Right ventricle myocardium inferior (tissue), 1 donor: Measurements from ENCODE around the gene LCN10. TPM values are rescaled to one million over a fixed set of nuclear protein-coding genes. Genes with fewer than 3 reads are reported as not detected.

Experiments used
- ATAC-seq: fragments of 200-7000 bp; cut with Tn5 transposase; one replicate; pipeline ENCODE4 v1.9.1; 2020; ENCODE audit warnings: mild to moderate bottlenecking, moderate library complexity
- DNase-seq: peaks from one replicate; pipeline ENCODE4 v3.0.0; 2021; ENCODE audit errors: missing footprints
- intact Hi-C: fragments of 100-400 bp; cut with DNase I; formaldehyde crosslinking; loops from one replicate; pipeline ENCODE4 v1.11.0; 2022
- total RNA-seq: library from RNA; stranded (reverse); fragmentation: NEBNext Ultra II Directional; extraction: Animal tissue kit (Norgen Biotek cat#: 25700); gene quantifications from one replicate; pipeline ENCODE4 v1.2.1, GENCODE V29; 2021
- donor health status: DM: no; HTN: yes; CAD: no; lungs with severe emphysema.

LCN10 gene
- total RNA-seq, 1 donor from 2014 or later: 11.3 TPM

DNA sequence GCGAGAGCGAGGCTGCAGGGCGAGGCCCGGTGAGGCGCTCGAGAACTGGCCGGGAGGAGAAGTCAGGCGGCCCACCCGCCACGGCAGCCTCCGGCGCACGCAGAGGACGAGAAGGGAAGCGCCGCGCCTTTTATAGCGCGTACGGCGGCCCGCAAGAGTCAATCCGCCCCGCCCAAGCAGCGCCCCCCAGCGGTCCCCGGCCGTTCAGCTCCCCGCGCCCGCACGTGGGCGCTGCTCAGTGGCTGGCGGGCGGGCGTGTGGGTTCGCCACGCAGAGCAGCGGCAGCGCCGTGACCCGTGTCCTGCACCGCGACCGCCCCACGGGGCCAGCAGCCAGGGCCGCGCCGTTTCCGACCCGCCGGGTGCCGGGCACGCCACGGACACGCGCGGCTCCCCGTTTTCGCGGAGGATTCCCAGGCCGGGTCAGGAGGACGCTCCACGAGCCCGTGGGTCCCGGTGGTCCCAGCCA lies 14.6 kb downstream of the LCN10 start:
- DNase-seq (peak; percentile 95), ATAC-seq (peak; percentile 88)
- intact Hi-C loops: loop anchor here (5.0 kb wide), 1 partner anchor 41 kb away; the partner anchor contains the start of gene AGPAT2

DNA sequence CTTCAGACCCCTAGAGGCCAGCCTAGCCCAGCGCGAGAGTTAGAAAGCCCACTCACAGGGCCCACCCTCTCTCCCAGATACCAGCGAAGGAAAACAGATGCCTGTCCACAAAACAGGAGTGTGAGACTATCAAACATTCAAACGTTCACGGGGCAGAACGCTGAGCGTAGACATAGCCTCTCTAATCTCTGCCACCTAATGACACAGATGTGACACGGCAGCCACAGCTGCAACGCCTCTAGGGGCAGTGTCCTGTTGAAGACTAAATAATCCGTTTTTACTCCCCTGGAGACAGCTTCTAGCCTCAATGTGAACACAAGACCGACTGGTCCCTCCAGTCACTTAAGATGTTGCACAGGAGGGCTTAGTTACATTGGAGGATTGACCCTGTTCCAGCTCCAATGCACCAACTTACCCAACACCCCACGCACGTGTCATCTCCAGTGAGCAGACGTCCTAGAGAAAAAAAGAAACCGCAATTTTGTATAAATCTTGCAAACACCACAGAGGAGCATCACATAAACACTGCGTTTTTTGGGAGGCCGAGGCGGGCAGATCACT lies 16.0 kb downstream of the LCN10 start:
- ATAC-seq (no peak), DNase-seq (peak; percentile 15)
- intact Hi-C loops: loop anchor here (5.0 kb wide), 1 partner anchor 39 kb away; the partner anchor contains the start of gene AGPAT2

DNA sequence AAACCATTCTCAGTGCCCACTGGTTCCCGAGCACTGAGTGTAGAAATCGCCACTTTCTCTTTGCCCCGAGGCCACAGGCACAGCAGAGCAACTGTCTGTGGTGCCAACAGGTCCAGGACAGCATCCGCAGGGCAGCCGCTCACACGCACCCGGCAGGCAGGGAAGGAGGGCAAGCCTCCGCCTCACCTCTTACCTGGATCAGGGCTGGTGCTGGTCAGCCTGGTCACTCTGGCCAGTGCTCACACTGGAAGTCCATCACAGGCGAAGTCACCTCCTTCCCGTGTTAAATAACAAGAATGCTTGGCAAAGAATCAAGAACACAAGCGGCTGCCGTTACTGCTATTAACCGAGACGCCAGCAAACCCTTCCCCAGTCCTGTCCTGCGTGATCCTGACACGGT lies 16.6 kb downstream of the LCN10 start:
- ATAC-seq (no peak), DNase-seq (no peak)
- intact Hi-C loops: loop anchor here (5.0 kb wide), 1 partner anchor 39 kb away; the partner anchor contains the start of gene AGPAT2

DNA sequence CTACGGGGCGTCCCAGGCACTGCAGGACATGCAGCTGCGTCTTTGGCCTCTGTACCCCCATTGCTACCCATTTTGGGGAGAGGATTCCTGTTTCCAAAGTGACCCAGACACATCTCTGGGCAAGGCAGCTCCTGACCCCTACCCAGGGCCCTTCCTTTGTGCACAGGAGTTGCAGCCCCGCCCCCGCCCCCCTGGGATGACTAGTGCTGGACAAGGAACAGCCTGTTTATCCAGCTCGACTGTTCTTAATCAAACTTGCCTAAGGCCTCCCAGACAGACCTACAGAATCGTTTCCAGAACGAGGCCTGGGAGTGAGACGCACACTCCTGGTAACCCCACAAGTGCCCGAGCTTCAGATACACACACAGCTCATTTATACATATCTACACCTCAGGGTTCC lies 17.1 kb downstream of the LCN10 start:
- DNase-seq: no peak
- intact Hi-C loops: loop anchor here (5.0 kb wide), 1 partner anchor 38 kb away; the partner anchor contains the start of gene AGPAT2
- no peak for ATAC-seq

DNA sequence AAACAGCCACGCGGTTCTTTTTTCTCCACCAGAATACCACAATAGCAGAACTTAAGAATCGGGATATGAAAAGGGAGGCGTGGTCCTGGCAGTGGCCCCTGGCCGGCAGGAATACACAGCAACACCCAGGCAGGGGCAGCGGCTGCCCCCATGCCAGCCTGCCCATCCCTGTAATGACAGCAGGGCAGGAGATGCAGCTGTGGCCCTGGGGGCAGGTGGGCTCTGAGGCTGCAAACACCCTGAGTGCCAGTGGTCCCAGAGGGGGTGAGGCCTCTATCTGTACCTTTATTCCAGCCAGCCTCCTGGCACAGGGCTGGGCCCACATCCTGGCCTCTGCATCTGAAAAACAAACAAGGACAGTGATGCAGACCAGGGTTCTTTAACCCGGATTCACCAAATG lies 18.0 kb downstream of the LCN10 start:
- intact Hi-C loops: loop anchor here (5.0 kb wide), 1 partner anchor 37 kb away; the partner anchor contains the start of gene AGPAT2
- DNase-seq (no peak), ATAC-seq (no peak)

DNA sequence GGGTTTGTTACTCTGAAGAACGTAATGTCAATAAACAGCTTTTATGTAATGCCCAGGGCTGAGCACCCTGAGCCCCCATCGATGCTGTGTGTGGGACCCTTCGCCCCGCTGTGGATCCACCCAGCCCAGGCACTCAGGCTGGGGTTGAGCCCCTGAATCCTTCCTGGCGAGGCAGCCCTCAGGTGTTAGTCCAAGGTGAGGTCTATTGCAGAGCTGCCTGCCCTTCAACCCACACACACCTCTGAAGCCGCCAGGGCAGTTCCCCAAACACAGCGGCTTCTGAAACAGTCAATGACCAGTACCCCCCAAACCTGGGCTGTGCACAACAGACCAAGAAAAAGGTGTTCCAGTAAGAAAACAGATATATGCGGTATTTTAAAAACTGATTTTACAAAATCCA lies 18.8 kb downstream of the LCN10 start:
- no peak for DNase-seq
- intact Hi-C loops: no loop called here
- no peak for ATAC-seq

DNA sequence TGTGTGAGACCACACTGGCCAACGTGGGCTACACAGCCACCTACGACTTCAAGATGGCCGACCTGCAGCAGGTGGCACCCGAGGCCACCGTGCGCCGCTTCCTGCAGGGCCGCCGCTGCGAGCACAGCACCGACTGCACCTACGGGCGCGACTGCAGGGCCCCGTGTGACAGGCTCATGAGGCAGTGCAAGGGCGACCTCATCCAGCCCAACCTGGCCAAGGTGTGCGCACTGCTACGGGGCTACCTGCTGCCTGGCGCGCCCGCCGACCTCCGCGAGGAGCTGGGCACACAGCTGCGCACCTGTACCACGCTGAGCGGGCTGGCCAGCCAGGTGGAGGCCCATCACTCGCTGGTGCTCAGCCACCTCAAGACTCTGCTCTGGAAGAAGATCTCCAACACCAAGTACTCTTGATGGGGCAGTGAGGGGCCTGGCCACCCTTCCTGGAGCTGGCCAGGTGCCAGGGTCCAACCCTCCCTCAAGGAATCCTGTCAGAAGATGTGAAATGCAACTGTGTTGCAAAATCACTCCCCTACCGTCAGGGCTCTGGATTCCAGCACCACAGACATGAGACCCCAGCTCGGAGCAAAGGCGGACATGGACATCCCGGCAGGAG lies 19.3 kb downstream of the LCN10 start:
- ATAC-seq (no peak), DNase-seq (no peak)
- intact Hi-C loops: no loop called here

DNA sequence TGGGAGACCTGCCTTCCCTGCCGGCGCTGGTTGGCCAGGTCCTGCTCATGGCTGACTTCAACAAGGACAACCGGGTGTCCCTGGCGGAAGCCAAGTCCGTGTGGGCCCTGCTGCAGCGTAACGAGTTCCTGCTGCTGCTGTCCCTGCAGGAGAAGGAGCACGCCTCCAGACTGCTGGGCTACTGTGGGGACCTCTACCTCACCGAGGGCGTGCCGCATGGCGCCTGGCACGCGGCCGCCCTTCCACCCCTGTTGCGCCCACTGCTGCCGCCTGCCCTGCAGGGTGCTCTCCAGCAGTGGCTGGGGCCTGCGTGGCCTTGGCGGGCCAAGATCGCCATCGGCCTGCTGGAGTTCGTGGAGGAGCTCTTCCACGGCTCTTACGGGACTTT lies 19.8 kb downstream of the LCN10 start:
- DNase-seq: no peak

DNA sequence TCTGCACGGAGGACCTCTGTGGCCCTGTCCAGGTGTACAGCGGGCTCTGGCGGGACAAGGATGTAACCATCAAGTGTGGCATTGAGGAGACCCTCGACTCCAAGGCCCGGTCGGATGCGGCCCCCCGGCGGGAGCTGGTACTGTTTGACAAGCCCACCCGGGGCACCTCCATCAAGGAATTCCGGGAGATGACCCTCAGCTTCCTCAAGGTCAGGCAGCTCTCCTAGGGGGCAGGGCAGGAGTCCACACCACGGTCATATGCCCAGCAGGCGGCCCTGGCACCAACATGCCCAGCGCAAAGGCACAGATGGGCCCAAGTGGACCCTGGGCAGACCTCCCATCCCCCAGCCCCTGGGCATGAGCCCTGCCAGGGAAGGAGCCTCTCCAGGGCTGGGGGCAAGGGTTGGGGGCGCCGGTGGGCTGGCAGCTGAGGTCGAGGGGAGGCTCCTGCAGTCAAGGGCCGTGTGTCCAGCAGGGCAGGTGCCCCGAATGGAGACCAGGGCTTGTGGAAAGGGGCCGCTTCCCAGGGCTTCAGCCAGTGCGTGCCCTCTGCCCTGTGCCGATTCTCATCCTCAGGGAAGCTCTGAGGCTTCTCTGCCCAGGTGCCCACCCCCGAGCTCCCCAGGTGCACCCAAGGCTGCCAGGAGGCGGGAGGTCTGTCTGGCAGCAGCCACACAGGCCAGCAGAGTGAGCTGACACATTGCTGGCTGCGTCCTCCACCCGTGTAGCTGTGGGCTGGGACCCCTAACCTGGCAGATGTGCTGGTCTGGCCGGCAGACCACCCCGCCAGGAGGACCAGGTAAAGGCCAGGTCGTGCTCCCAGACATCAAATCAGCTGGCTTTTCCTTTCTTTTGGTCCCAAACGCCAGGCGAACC lies 20.4 kb downstream of the LCN10 start:
- intact Hi-C loops: no loop called here
- ATAC-seq (no peak), DNase-seq (no peak)

More for the DNA sequence above, 19.8 kb downstream of the LCN10 start:
- intact Hi-C loops: no loop called here
- ATAC-seq: no peak

DNA sequence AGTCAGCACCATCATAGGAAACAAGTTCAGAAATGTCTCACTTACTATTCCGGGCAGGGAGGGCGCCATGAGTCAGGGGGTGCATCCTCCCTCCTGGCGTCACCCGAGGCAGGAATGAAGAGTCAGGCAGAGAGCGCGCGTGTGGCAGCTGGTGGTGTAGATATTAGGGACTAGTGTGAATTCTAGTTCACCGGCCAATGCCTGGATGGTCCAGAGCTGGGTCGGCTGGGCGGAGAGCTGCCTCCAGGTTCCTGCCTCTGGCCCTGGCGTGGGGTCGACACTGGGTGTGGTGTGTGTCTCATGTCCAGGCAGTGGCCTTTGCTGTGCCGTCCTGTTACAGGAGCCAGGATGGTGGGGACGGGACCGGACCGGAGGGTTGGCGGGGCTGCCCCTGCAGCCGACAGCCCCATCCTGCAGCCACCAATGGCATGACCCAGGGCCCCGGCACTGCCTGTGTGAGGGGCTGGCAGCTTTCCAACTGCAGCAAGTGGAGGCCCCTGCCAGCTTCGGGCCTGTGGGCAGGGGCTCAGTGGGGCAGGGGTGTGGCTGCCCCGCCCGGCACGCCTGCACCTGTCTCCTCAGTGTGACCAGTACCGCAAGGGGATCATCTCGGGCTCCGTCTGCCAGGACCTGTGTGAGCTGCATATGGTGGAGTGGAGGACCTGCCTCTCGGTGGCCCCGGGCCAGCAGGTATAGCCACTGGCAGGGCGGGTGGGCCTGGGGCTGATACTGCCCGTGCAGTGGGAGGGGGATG lies 21.2 kb downstream of the LCN10 start:
- no peak for DNase-seq
- intact Hi-C loops: no loop called here
- ATAC-seq: peak; percentile 15

DNA sequence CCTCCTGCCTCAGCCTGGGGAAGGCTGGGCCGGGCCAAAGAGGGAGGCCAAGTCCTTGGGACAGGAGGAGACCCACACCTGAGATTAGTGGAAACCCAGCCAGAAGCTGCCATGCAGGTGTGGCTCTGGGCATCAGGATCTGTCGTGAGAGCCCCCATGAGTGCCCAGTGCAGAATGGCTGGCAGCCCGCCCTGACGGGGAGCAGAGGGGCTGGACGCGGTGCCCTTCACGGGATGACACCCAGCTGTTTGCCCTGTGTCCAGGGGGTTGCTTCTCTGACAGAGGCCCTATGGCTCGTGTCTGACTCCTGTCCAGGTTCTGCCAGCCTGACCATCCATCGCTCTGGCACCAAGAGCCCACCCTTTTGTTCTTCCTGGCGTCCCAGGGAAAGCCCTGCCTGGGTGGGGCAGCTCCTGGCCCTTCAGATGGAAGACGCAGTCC lies 21.8 kb downstream of the LCN10 start:
- DNase-seq (no peak), ATAC-seq (no peak)
- intact Hi-C loops: no loop called here

DNA sequence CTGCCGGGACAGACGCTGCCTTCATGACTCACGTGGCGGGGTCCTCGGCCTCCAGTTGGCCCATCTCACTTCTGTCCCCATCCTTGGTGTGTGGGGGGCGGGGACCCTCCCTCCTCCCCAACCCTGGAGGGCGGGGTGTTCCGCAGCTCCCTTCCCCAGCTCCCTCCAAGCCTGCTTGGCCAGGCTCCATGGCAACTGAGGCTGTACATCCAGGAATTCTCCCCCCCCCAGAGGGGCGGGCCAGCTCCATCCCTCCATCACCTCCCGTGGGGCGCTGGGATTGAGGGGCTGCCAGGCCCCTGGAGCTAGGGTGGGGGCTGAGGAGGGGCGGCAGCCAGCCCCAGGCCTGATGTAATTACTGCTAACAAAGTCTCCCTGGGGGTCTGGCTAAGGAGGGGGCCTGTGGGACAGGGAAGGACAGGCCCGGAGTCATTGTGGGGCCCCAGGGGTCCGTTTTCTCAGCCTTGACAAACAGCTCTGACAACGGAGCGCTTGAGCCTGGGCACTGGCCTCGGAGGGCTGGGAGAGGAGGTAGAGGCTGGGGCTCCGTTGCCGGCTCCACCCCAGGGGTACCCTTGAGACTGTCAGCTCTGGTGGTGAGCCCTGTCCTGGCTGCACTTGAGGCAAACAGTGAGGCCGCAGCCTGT lies 22.4 kb downstream of the LCN10 start:
- intact Hi-C loops: no loop called here
- peak; percentile 40 for ATAC-seq
- DNase-seq: no peak

DNA sequence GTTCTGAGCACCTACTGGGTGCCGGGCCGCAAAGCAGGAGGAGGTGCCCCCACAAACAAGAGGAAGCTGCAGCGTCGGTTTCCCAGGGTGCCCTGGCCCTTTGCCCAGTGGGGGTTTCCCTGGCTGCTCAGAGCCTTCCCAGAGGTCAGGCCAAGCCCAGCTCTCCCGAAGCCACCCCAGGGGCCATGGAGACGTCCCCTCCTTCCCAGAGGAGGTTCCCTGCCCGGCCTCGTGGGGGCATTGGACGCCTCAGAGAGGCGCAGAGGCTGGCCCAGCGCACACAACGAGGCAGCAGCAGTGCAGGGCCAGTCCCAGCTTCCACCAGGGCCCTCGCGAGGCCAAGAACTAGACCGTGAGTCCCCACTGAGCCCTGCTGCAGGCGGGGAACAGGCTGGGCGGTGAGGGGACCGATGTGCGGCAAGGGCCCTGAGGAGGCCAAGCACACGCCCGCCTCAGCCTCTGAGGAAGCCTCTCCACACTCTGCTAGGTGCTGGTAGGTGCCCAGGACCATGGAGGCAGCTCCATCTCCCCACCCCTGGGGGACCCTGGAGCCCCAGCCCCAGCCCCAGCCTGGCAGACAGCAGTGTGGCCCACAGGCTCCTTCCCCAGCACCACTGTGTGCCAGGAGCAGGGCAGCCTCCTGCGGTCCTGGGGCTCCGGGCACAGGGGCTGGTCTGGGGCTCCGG lies 23.4 kb downstream of the LCN10 start:
- DNase-seq: no peak
- ATAC-seq: no peak

DNA sequence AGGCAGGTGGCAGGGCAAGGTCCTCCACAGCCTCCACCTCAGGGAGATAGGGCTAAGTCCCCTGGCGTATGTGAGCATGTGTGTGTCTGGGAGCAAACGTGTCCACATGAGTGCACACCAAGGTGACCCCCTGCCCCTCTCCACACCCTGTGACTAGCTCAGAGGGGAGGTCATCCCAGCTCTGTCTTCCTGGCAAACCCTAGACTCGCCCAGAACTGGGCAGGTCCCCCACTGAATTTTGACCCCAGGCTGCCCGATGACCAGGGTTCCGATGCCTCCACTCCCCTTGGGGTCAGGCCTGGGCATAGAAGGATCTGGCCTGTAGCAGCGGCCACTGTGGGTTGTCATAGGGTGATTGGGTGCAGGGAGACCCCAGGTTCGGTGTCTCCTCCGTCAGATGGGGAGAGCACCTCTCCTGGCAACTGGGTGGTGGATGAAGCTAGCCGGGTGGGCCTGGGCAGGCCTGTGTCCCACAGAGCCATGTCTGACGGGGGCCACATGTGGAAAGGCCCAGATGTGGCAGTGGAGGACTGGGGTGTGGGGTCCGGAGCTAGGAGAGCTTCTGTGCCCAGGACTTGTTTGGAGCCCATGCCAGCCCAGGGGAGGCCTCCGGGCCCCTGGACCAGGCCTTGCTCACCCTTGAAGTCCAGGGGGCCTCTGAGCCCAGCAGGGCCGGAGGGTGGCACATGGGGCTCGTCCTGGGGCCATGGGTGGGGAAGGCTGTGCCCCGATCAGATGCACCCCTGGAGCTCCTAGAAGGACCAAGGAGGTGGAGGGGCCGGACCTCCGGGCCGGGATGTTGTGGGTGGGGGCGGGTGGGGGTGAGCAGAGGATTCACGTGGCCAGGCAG lies 24.2 kb downstream of the LCN10 start:
- DNase-seq (no peak), ATAC-seq (no peak)
- intact Hi-C loops: loop anchor here (5.0 kb wide), 1 partner anchor 46 kb away; no protein-coding TSS in a partner anchor

More for the DNA sequence above, 23.4 kb downstream of the LCN10 start:
- intact Hi-C loops: loop anchor here (5.0 kb wide), 1 partner anchor 47 kb away; no protein-coding TSS in a partner anchor

DNA sequence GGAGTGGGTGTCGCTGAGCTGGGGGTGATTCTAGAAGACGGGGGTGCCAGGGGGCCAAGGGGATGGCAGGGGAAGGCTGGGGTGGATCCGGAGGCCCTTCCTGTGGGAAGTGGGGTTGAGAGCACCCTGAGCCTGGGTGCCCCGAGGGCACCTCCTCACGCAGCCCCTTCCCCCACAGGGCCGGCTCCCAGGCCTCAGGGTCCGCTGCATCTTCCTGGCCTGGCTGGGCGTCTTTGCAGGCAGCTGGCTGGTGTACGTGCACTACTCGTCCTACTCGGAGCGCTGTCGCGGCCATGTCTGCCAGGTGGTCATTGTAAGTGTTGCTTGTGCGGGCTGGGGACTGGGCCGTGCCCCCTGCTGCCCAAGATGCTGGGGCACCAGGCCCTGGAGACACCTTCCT lies 25.3 kb downstream of the LCN10 start:
- no peak for ATAC-seq
- DNase-seq: no peak
- intact Hi-C loops: loop anchor here (5.0 kb wide), 1 partner anchor 45 kb away; no protein-coding TSS in a partner anchor

DNA sequence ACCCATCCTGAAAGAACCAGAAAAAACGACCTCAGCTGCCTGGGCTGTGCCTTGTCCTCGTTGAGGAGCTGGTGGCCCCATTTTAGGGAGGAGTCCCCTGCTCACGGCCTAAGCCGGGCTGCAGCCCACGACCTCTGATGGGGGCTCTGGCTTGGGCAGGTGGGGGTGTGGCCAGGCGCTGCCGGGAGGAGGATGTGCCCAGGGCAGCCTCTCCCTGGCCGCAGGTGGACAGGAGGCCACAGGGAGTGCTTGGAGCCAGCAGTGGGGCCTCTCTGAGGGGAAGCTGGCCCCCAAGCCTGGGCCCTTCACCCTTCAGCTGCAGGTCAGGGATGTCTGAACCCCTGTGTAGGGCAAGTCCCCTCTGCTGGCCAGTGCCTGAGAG lies 27.9 kb downstream of the LCN10 start:
- intact Hi-C loops: loop anchor here (5.0 kb wide), 1 partner anchor 43 kb away; no protein-coding TSS in a partner anchor
- ATAC-seq (no peak), DNase-seq (no peak)
